Stimulated activated CD8-positive, alpha-beta memory T cell treated with anti-CD3 and anti-CD28 coated beads, Interleukin-7, amount 100 ng/mL, for 24 hours (primary cell): ENCODE results near the gene ADCK2.
"Not testable (repeated sequence)": the region's sequence is repeated elsewhere in the genome, so short reads cannot be mapped to it uniquely, and the experiment has no call there.

Source experiments
- DNase-seq: peaks from one replicate; pipeline ENCODE4 v3.0.0-alpha.2; 2020; ENCODE audit warnings: low read depth

The ADCK2 gene

DNA sequence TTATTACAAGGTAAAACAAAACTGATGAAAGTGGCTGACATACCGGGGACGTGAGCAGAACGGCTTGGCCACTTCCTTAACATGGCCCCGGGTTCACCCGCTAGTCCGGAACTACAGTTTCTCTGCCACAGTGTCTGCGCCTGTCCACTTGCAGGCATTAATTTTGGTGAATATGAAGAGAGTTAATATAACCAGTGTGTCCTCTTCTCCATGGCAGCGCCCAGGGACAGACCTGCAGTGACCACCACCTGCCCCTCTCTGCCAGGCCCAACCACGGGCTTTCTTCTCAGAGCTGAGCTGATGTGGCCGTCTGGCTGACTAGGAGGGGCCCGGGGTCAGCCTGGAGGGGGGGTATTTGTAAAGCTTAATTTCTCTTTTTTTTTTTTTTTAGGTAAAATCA, 22.6 kb downstream of the ADCK2 start:
- no peak for DNase-seq

DNA sequence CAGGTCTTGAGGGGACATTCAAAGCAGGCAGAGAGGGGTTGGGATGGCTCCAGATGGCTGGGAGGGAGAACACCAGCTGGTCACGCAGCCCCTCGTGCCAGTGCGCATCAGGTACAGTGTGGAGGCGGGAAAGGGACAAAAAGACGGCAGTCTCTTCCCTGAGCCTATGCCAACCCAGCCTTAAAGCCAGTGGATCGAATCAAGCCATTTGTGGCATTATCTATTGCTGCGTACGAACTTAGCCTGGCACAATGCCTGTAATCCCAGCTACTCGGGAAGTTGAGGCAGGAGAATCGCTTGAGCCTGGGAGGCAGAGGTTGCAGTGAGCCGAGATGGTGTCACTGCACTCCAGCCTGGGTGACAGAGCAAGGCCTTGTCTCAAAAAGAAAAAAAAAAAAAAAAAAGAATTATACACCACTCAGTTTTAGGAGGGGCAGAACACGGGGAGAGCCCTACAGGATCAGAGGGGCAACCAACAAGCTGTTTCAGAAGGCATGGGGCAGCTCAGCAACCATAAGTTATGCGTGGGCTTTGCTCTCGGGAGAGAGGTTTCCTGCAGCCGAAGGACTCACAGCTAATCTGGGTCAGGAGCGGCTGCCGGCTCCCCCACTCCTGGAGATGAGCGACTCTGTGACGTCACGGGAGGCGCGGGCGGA, 23.4 kb downstream of the ADCK2 start:
- peak; percentile 88 for DNase-seq

DNA sequence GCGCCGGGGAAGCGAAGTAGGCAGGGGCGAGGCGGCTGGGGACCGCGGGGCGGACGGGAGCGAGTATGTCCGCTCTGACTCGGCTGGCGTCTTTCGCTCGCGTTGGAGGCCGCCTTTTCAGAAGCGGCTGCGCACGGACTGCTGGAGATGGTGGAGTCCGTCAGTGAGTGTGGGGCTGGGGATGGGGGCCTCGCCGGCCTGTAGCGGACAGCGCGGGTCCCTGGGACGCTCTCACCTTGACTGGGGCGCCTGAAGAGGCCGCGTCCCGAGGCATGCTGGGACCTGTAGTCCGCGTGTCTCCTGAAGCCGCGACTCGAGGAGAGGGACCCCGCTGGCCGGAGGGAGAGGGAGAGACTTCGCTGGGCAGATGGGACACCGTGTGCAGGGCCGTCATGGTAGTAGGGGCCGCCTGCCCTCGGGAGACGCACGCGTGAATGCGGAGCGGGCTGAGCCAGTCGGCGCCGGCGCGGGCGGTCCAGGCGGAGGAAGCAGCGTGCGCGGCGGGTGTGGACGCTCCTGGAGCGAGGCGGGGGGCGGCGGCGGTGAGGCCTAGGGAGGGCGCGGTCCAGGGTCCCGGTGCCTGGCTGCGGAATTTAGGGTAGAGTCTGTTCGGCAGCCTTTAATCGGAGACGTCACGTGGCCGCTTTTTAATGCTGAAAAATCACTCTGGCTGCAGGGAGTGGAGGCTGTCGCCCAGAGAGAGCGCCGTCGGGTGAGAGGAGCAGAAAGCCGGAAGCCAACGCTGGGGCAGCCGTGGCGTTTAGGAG, 24.1 kb downstream of the ADCK2 start, which contains the start of gene NDUFB2:
Gene NDUFB2, plus strand, starts transcription at position 29 of the 767 bp plus-strand sequence. Its CDS starts 37 bp downstream, at position 66.
- peak; percentile 31 for DNase-seq

DNA sequence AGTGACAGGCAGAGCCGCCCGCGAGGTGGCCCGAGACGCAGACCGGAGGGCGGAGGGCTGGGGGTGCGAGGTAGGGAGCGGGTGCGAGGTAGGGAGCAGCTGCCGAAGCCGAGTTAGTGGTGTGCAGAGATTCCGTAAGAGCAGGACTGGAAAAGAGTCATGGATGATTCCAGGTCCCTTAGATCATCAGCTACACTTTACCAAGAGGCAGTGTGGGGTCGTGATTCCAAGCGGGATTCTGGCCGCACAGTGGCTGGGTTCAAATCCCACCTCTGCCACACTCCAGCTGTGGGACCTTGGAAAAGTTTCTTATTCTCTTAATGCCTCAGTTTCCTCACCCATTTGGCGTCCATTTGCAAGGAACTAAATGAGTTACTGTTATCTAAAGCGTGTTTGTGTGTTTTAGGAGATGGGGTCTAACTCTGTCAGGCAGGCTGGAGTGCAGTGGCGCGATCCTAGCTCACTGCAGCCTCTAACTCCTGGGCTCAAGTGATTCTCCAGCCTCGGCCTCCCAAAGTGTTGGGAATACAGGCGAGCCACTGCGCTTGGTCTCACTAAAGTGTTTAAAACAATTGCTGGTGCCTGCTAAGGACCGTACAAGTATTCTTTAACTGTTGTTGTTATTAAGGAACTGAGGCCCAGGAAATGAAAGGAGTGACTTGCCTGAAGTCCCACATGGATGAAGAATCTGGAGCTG, 24.9 kb downstream of the ADCK2 start:
- no peak for DNase-seq

DNA sequence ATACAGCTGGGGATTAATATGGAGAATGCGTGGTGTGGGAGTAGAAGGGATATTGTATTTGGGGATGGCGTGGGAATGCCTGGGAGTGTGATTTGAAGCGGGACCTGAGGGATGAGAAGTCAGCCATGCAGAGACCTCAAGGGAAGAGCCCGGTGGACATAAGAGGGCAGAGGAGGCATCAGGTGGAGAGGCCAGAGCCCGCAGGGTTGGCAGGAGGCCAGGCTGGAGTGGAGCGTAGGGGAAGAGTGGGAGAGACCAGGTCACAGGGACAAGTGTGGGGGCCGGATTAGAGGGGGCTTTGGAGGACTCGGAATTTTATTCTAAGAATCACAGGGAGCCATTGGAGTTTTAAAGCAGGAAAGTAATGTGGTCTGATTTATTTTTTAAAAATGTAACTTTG, 25.7 kb downstream of the ADCK2 start:
- no peak for DNase-seq

DNA sequence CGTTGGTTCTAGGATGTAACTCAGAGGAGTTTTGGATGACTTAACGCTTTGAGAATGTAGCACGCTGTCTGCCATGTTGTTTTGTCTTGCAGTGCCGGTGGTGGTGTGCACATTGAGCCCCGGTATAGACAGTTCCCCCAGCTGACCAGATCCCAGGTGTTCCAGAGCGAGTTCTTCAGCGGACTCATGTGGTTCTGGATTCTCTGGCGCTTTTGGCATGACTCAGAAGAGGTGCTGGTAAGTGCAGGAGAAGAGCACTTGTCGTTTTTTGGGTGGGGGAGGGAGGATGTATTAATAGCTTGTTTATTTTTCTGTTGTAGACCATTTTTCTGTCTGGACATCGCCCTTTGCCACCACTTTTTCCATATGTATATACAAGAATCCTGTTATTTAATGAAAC, 30.0 kb downstream of the ADCK2 start:
- DNase-seq: no peak

DNA sequence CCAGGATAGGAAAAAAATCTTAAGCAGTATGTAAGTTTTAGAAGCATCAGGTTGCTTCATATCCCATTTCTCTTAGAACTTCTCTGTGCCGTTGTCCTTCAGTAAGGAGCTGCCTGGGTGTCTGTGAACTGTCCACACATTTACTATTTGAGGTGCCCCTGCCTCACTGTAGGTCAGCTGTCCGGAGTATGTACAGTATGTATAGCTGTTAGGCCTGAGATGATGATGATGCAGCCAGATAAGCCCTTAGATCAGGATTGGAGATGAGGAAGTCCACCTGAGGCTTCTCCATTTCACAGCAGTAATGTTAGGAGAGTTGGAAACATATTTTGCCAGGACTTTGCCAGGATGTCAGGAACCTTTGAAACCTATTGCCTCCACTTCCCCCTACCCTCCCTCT, 31.5 kb downstream of the ADCK2 start:
- DNase-seq: no peak

DNA sequence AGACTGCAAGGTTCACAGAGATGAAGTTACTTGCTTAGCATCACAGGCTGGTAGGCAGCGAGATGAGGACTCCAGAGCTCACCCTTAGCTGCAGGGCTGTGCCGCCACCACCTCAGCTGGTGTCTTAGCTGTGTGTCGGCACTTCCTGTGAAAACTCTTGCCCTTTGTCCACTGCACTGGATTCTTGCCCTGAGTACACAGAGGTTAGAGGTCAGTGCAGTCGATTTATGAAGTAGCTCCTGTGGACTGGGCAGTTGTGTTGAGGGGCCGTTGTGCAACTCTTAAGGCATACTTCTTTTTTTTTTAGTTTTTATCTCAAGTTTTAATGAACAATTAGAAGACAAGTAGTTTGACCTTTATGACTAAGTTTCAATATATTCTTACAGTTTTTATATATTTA, 34.4 kb downstream of the ADCK2 start:
- no peak for DNase-seq

DNA sequence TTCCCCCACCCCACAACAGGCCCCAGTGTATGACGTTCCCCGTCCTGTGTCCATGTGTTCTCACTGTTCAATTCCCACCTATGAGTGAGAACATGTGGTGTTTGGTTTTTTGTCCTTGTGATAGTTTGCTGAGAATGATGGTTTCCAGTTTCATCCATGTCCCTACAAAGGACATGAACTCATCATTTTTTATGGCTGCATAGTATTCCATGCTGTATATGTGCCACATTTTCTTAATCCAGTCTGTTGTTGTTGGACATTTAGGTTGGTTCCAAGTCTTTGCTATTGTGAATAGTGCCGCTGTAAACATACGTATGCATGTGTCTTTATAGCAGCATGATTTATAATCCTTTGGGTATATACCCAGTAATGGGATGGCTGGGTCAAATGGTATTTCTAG, 36.0 kb downstream of the ADCK2 start:
- not testable (repeated sequence) for DNase-seq

DNA sequence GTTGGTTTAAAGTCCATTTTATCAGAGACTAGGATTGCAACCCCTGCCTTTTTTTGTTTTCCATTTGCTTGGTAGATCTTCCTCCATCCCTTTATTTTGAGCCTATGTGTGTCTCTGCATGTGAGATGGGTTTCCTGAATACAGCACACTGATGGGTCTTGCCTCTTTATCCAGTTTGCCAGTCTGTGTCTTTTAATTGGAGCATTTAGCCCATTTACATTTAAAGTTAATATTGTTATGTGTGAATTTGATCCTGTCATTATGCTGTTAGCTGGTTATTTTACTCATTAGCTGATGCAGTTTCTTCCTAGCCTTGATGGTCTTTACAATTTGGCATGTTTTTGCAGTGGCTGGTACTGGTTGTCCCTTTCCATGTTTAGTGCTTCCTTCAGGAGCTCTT, 39.6 kb downstream of the ADCK2 start:
- DNase-seq: not testable (repeated sequence)

DNA sequence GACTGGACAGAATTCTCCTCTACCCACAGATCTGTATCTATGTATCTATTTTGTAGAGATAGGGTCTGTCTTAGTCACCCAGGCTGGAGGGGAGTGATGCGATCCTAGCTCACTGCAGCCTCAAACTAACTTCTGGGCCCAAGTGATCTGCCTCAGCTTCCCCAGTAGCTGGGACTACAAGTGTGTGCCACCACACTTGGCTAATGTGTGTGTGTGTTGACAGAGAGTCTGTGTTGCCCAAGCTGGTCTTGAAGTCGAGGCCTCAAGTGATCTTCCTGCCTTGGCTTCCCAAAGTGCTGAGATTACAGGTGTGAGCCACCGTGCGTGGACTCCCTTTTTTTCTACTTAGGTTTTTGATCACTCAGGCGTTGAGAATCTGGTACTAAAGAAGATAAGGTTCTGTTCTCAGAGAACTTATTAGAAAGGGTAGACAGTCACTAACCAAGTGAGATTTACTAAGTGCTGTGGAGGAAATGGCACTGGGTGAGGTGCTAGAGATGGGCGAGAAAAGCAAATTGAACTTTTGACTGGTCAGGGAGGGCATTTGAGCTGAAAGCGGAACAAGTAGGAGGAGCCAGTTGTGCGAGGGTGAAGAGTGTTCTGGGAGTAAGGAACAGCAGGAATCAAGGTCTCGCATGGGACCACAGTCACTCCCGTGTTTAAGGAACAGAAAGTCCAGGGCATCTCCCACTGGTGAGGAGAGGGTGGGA, 41.7 kb downstream of the ADCK2 start:
- DNase-seq: no peak

DNA sequence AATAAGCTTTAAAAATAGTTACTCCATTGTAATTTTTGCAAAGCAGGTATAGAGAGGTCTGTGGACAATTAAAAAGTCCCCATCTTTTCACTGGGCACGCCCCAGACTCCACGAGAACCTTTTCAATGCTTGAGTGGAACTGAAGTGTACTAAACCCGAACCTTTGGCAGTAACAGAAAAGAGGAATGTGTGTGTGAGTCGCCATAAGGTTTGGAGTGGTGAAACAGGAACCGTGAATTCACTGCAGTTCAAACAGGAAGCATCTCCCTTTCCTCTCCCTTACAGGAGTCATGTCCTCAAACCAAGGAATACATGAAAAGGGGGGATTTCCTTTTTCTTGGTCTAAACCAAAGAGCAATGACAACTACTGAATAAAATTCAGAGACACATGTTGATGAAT, 47.0 kb downstream of the ADCK2 start:
- DNase-seq: no peak

DNA sequence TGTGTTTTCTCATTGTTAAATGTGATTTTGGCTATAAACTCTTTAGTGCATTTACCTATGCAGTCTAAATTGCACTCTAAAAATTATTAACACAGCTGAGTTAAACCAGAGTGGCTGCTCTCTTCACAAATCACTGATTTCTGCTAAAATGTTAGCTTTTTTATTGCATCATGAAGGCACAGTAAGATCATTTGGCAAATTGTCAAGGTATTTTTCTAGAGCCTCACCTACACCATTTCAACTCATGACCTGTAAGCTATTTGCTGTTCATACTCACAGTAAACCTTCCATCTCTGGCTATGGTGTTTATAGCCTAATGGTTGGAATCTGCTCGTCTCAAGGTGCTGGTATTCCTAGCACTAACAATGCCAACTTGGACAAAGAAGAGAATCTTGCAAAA, 49.5 kb downstream of the ADCK2 start:
- DNase-seq: no peak

DNA sequence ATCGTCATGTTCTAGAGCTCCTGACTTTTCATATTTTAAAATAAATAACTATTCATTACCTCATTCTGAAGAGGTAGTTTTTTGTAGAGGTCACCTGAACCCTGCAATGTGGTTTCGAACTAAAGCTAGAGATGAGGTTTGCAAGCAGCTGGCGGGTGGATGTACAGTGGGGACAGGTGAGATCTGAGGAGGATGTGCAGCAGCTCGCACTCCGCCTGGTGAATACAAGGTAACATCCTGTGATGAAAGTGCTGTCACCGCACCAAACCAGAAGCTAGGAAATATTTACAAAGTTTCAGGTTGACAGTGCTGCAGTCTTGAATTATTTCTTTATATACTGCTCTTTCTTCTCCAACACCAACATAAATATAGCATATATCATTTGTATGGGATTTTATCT, 50.3 kb downstream of the ADCK2 start:
- DNase-seq: no peak

DNA sequence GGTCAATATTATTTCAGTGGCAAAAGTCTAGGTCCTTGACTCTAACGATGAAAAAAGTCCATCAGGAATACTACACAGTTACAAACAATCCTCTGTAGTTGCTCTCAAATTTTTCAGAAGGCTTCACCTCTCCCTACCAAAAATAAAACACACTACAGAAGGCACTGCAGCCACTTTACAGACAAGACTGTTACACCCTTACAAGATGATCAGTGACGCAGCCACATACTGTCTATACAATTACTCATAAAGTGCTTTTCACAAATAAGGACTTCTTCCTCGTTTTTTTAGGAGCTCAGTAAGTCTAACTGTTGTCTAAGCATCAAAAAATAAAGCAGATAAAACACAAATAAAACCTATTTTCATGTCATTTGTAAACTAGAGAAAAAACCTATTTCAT, 50.8 kb downstream of the ADCK2 start:
- DNase-seq: no peak

DNA sequence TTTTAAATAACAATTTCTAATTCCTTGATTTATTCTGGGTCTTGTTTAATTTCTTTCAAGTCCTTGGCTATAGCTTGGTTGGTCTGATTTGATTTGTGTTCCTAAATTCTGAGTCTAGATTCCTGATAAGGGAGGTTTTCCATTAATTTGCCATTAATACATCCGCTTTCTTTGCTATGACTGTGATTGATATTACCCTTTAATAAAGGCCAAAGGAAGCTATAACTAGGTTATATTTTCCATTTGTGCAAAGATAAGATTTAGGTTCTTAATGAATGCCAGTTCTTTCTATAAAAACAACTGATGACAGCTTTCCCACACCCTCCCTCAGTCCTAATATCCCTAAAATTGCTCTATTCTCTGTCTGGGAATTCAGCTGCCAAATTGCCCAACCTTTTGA, 52.0 kb downstream of the ADCK2 start:
- DNase-seq: no peak

DNA sequence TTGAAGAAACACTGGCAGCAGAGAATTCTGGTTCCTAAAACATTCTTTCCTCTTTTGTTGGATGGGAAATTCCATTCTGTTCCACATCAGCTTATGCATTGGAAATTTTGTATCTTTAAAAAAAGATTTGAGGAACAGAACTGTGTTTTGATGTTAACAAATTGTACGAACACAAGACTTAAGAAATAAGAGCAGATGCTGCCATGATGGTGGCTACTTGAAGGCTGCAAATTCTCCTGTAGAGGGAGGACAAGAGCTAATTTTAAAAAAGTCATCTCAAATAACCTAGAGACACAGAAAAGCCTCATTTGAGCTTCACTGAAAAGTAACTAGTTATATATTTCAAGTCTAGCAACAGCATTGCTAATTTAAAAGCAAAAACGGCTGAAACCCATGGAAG, 53.5 kb downstream of the ADCK2 start:
- DNase-seq: no peak

DNA sequence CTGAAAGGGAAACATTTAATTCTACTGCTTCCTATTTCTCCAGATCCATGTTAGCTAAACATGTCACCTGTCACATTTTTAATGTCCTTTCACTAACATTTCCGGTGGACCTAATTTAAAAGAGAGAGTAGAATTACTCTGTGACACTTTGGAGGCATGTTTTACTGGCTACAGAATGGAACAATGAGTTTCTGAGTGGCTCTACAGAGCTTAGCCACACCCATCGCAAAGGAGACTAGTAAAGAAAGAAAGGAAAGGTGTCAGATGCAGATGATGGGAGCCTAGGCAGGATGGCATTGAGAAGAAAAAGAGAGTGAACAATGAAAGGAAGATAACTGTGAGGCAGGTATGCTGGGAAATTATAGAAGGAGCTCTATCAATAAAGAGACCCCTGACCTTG, 59.7 kb downstream of the ADCK2 start:
- DNase-seq: no peak

DNA sequence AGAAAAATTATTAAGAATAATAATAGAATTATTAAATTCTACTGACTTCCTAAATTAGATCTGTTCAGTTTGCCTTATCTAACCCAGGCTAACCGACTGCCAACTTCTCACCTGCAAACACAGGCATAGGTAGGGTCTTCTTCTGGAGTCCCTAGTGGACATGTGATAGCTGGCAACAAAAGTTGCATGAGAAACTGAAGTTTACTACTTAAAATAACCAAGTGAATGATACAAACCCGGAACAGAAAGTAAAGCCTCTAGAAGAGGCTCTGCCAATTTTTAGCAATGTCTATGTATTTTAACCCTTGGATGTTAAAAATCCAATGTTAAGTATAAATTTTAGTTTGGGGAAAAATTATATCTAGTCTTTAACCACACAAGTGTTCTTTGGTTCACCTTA, 61.4 kb downstream of the ADCK2 start:
- DNase-seq: no peak

DNA sequence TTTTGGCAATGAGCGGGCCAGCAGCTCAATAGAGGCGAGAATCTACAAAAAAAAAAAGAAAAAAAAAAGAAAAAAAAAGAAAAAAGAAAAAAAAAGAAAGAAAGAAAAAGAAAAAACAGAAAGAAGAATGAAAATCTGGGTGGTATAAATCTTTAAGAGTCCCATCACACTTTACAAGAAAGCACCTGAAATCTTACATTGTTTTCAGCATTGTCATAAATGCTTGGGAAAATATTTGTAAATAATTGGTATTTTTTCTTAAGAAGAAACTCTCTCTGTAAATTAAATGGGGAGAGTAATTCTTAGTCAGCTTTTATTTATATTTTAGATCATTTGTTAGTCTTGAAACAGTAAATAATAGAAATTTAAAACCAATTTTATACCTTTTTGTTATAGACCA, 62.0 kb downstream of the ADCK2 start:
- DNase-seq: no peak

DNA sequence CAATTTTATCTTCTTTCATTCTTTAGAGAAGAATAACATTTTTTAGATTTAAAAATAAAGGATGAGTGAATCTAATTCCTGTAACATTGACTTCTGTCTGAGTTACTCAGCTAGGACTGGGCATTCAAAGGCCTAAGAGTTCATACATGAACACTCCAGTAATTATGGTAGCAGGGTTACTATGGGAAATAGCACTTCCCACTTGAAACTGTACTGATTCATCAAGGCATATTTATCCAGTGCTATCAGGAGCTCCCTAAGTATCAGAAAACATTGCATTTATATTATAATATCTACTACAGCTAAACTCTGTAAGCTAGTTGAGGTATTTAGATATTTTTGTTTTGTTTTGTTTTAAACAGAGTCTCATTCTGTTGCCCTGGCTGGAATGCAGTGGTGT, 65.5 kb downstream of the ADCK2 start:
- no peak for DNase-seq

DNA sequence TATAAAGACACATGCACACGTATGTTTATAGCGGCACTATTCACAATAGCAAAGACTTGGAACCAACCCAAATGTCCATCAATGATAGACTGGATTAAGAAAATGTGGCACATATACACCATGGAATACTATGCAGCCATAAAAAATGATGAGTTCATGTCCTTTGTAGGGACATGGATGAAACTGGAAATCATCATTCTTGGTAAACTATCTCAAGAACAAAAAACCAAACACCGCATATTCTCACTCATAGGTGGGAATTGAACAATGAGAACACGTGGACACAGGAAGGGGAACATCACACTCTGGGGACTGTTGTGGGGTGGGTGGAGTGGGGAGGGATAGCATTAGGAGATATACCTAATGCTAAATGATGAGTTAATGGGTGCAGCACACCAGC, 70.5 kb downstream of the ADCK2 start:
- not testable (repeated sequence) for DNase-seq

DNA sequence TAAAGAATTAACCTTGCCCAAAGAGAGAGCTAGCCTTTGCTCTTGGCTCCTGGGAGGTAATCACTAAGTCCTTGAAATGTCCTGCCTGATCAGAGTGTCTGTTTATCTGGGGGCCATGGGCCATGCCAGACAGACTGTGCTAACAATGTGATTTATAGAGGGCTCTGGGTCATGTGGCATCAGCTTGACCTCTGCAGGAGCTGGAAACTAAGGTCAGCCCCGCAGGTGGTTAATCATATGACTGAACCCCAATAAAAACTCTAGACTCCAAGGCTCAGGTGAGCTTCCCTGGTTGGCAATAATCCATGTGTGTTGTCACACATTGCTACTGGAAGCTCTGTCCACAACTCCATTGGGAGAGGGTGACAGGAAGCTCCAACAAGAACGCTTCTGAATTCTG, 71.3 kb downstream of the ADCK2 start:
- DNase-seq: no peak
